PC-3 (cell line): ENCODE measurements around the gene RUFY3.

Experiments
- EZH2 ChIP-seq: fragments of 300-600 bp; sonication (generic); IDR thresholded peaks from one replicate; pipeline ENCODE4 v1.6.1; 2017; ENCODE audit warnings: antibody characterized with exemption, mild to moderate bottlenecking, low read length; ENCODE audit not compliant: unreplicated experiment
- EZH2phosphoT487 ChIP-seq: fragments of 300-600 bp; sonication (generic); IDR thresholded peaks from 2 replicates; pipeline ENCODE4 v1.6.1; 2018; ENCODE audit warnings: mild to moderate bottlenecking, antibody characterized with exemption, low read length, borderline replicate concordance
- TF ChIP-seq, protein P1 (sequence below): fragments of 300-600 bp; sonication (generic); conservative IDR thresholded peaks from 2 replicates; pipeline ENCODE4 v1.5.1; 2017; ENCODE audit warnings: antibody characterized with exemption, low read depth, mild to moderate bottlenecking, low read length

DNA sequence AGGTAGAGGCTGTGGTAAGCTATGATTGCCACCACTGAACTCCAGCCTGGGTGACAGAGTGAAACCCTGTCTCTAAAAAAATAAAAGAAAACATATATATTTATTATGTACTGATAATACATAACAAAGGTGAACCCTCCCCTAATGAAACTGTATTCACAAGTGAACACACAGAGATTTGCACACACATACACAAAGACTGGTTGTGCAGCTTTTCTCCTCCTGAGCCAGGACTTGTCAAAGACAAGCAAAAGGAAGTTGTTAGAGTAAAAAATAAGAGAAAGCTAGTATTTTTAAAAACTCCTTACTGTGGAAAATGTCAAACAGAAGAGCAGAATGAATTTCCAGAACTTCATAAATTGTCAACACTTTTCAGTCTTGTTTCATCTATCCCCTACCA is 119.4 kb downstream of the RUFY3 start:
- TF ChIP-seq, protein P1, sequence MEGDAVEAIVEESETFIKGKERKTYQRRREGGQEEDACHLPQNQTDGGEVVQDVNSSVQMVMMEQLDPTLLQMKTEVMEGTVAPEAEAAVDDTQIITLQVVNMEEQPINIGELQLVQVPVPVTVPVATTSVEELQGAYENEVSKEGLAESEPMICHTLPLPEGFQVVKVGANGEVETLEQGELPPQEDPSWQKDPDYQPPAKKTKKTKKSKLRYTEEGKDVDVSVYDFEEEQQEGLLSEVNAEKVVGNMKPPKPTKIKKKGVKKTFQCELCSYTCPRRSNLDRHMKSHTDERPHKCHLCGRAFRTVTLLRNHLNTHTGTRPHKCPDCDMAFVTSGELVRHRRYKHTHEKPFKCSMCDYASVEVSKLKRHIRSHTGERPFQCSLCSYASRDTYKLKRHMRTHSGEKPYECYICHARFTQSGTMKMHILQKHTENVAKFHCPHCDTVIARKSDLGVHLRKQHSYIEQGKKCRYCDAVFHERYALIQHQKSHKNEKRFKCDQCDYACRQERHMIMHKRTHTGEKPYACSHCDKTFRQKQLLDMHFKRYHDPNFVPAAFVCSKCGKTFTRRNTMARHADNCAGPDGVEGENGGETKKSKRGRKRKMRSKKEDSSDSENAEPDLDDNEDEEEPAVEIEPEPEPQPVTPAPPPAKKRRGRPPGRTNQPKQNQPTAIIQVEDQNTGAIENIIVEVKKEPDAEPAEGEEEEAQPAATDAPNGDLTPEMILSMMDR, result no peak
- TF ChIP-seq EZH2phosphoT487 (no peak), EZH2 (no peak)
